OCI-LY1 (cell line): ENCODE results near the gene GALNTL6.

ENCODE experiments used
- H2AFZ ChIP-seq: fragments of 200-600 bp; sonication (generic), shearing (Covaris generic); 2 replicates; pipeline ENCODE4 v1.6.0; 2014; ENCODE audit warnings: antibody characterized with exemption, mild to moderate bottlenecking, low read length
- H3F3A ChIP-seq: fragments of 200-600 bp; sonication (generic), shearing (Covaris generic); 2 replicates; pipeline ENCODE4 v1.6.0; 2014; ENCODE audit warnings: mild to moderate bottlenecking, antibody characterized with exemption, low read length, moderate library complexity; ENCODE audit not compliant: insufficient read depth
- H3K27ac ChIP-seq: fragments of 200-600 bp; sonication (generic); 2 replicates; pipeline ENCODE4 v1.5.1; 2014; ENCODE audit warnings: low read length, mixed run types, mild to moderate bottlenecking, low read depth; ENCODE audit not compliant: poor library complexity, severe bottlenecking
- H3K27me3 ChIP-seq: fragments of 200-600 bp; sonication (generic); 2 replicates; pipeline ENCODE4 v1.6.0; 2014; ENCODE audit warnings: antibody characterized with exemption, mild to moderate bottlenecking, low read length, moderate library complexity; ENCODE audit not compliant: insufficient read depth
- H3K36me3 ChIP-seq: fragments of 200-600 bp; sonication (generic); 2 replicates; pipeline ENCODE4 v1.6.1; 2014; ENCODE audit warnings: mild to moderate bottlenecking, antibody characterized with exemption, low read length, moderate library complexity, mixed read lengths; ENCODE audit not compliant: insufficient read depth
- H3K4me1 ChIP-seq: fragments of 200-600 bp; sonication (generic); 2 replicates; pipeline ENCODE4 v1.5.1; 2014; ENCODE audit warnings: mild to moderate bottlenecking, low read length, moderate library complexity; ENCODE audit not compliant: insufficient read depth, severe bottlenecking
- H3K4me2 ChIP-seq: fragments of 200-600 bp; sonication (generic), shearing (Covaris generic); 2 replicates; pipeline ENCODE4 v1.6.1; 2014; ENCODE audit warnings: low read length
- H3K4me3 ChIP-seq: fragments of 200-600 bp; sonication (generic); 2 replicates; pipeline ENCODE4 v1.5.1; 2014; ENCODE audit warnings: low read length, low read depth, mild to moderate bottlenecking, mixed read lengths; ENCODE audit not compliant: poor library complexity, severe bottlenecking
- H3K79me2 ChIP-seq: fragments of 200-600 bp; shearing (Covaris generic); 2 replicates; pipeline ENCODE4 v1.6.1; 2016; ENCODE audit warnings: mixed run types, low read length, mixed read lengths; ENCODE audit not compliant: insufficient read depth
- H3K9ac ChIP-seq: fragments of 200-600 bp; sonication (generic), shearing (Covaris generic); 2 replicates; pipeline ENCODE4 v1.6.1; 2014; ENCODE audit warnings: mild to moderate bottlenecking, low read length, mixed read lengths
- H3K9me2 ChIP-seq: fragments of 200-600 bp; sonication (generic), shearing (Covaris generic); 2 replicates; pipeline ENCODE4 v1.6.1; 2014; ENCODE audit warnings: low read depth, mild to moderate bottlenecking, low read length, mixed read lengths
- H3K9me3 ChIP-seq: fragments of 200-600 bp; shearing (Covaris generic); 2 replicates; pipeline ENCODE4 v1.6.1; 2014; ENCODE audit warnings: low read length, mixed read lengths
- H4K20me1 ChIP-seq: fragments of 200-600 bp; sonication (generic), shearing (Covaris generic); 2 replicates; pipeline ENCODE4 v1.6.0; 2016; ENCODE audit warnings: mild to moderate bottlenecking, low read length; ENCODE audit not compliant: insufficient read depth
- EZH2 ChIP-seq: fragments of 200-600 bp; sonication (generic), shearing (Covaris generic); IDR thresholded peaks from 2 replicates; pipeline ENCODE4 v1.8.0; 2017; ENCODE audit warnings: borderline replicate concordance, mixed run types, mild to moderate bottlenecking, antibody characterized with exemption, low read length, moderate library complexity, mixed read lengths
- TF ChIP-seq, protein P1 (sequence below): fragments of 200-600 bp; sonication (generic), shearing (Covaris generic); IDR thresholded peaks from 2 replicates; pipeline ENCODE4 v1.5.1; 2017; ENCODE audit warnings: mild to moderate bottlenecking, antibody characterized with exemption, low read length, moderate library complexity, mixed read lengths

GALNTL6 gene

GRCh38 chr4:172553216-172553615 is 740.0 kb downstream of the GALNTL6 start:
- no peak overlapping the region for H3K27ac ChIP-seq
- no peaks in the 10 kb centered on the region for H3K9me3 ChIP-seq
- no peaks in the 10 kb centered on the region for H3K27me3 ChIP-seq
- no peak overlapping the region for H3K4me3 ChIP-seq
- H3K79me2 ChIP-seq: no peaks in the 10 kb centered on the region
- TF ChIP-seq, protein P1, sequence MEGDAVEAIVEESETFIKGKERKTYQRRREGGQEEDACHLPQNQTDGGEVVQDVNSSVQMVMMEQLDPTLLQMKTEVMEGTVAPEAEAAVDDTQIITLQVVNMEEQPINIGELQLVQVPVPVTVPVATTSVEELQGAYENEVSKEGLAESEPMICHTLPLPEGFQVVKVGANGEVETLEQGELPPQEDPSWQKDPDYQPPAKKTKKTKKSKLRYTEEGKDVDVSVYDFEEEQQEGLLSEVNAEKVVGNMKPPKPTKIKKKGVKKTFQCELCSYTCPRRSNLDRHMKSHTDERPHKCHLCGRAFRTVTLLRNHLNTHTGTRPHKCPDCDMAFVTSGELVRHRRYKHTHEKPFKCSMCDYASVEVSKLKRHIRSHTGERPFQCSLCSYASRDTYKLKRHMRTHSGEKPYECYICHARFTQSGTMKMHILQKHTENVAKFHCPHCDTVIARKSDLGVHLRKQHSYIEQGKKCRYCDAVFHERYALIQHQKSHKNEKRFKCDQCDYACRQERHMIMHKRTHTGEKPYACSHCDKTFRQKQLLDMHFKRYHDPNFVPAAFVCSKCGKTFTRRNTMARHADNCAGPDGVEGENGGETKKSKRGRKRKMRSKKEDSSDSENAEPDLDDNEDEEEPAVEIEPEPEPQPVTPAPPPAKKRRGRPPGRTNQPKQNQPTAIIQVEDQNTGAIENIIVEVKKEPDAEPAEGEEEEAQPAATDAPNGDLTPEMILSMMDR: no peak
- no peak for TF ChIP-seq EZH2
- no peaks in the 10 kb centered on the region for H3K36me3 ChIP-seq
- no peak overlapping the region for H3K9ac ChIP-seq
- no peak overlapping the region for H2AFZ ChIP-seq
- no peaks in the 10 kb centered on the region for H3K4me1 ChIP-seq
- no peak overlapping the region for H3K4me2 ChIP-seq
- no peaks in the 10 kb centered on the region for H4K20me1 ChIP-seq
- no peaks in the 10 kb centered on the region for H3F3A ChIP-seq
- H3K9me2 ChIP-seq: no peaks in the 10 kb centered on the region

GRCh38 chr4:172554588-172554987 is 741.4 kb downstream of the GALNTL6 start:
- Histone ChIP-seq H3K4me1 (no peaks in the 10 kb centered on the region), H3K9me2 (no peaks in the 10 kb centered on the region), H3K9ac (no peak overlapping the region), H3K4me3 (no peak overlapping the region), H3K79me2 (no peaks in the 10 kb centered on the region), H3F3A (no peaks in the 10 kb centered on the region), H4K20me1 (no peaks in the 10 kb centered on the region), H3K36me3 (no peaks in the 10 kb centered on the region), H3K27ac (no peak overlapping the region), H2AFZ (no peak overlapping the region), H3K27me3 (no peaks in the 10 kb centered on the region), H3K9me3 (no peaks in the 10 kb centered on the region), H3K4me2 (no peak overlapping the region)
- no peak for TF ChIP-seq EZH2
- TF ChIP-seq, protein P1: no peak

GRCh38 chr4:172555725-172556124 is 742.5 kb downstream of the GALNTL6 start:
- Histone ChIP-seq H3K9me2 (no peaks in the 10 kb centered on the region), H4K20me1 (no peaks in the 10 kb centered on the region), H3K9me3 (no peaks in the 10 kb centered on the region), H3K27me3 (no peaks in the 10 kb centered on the region), H2AFZ (no peak overlapping the region), H3K36me3 (no peaks in the 10 kb centered on the region), H3F3A (no peaks in the 10 kb centered on the region), H3K4me1 (no peaks in the 10 kb centered on the region), H3K79me2 (no peaks in the 10 kb centered on the region), H3K4me2 (no peak overlapping the region), H3K4me3 (no peak overlapping the region), H3K27ac (no peak overlapping the region), H3K9ac (no peak overlapping the region)
- no peak for TF ChIP-seq EZH2
- TF ChIP-seq, protein P1: no peak
